Neural cell (in vitro differentiated cells): ENCODE data around the gene ACOXL. TPM values are rescaled to one million over a fixed set of nuclear protein-coding genes. Genes with fewer than 3 reads are reported as not detected.

Experiments
- H2AFZ ChIP-seq: fragments of 200-600, 300-800 bp; sonication (generic), shearing (Covaris generic); 2 replicates; pipeline ENCODE4 v1.6.0; 2014; ENCODE audit warnings: low read depth, mild to moderate bottlenecking, antibody characterized with exemption, low read length, moderate library complexity
- H3F3A ChIP-seq: fragments of 200-600 bp; shearing (Covaris generic); 2 replicates; pipeline ENCODE4 v1.6.1; 2016; ENCODE audit warnings: mild to moderate bottlenecking, moderate library complexity, mixed read lengths, antibody characterized with exemption, low read length; ENCODE audit not compliant: insufficient read depth, poor library complexity, severe bottlenecking
- H3K27ac ChIP-seq: fragments of 200-600, 300-800 bp; sonication (generic), shearing (Covaris generic); 2 replicates; pipeline ENCODE4 v1.5.1; 2014; ENCODE audit warnings: mild to moderate bottlenecking, low read length, moderate library complexity
- H3K27me3 ChIP-seq: fragments of 300-800, 200-600 bp; sonication (generic), shearing (Covaris generic); 2 replicates; pipeline ENCODE4 v1.6.0; 2014; ENCODE audit warnings: mild to moderate bottlenecking, low read depth, low read length, moderate library complexity; ENCODE audit not compliant: insufficient read depth
- H3K36me3 ChIP-seq: fragments of 300-800, 200-600 bp; sonication (generic), shearing (Covaris generic); 2 replicates; pipeline ENCODE4 v1.5.1; 2014; ENCODE audit warnings: mild to moderate bottlenecking, antibody characterized with exemption, low read length, moderate library complexity; ENCODE audit not compliant: insufficient read depth
- H3K4me2 ChIP-seq: fragments of 300-800, 200-600 bp; sonication (generic), shearing (Covaris generic); 2 replicates; pipeline ENCODE4 v1.6.0; 2014; ENCODE audit warnings: mild to moderate bottlenecking, low read length
- H3K4me3 ChIP-seq: fragments of 300-800, 200-600 bp; sonication (generic), shearing (Covaris generic); 2 replicates; pipeline ENCODE4 v1.5.1; 2014; ENCODE audit warnings: mild to moderate bottlenecking, low read length, moderate library complexity
- H3K79me2 ChIP-seq: fragments of 200-600 bp; shearing (Covaris generic); replicated peaks from 2 replicates; pipeline ENCODE4 v1.6.0; 2014; ENCODE audit warnings: mild to moderate bottlenecking, low read length, moderate library complexity; ENCODE audit not compliant: insufficient read depth
- H3K9ac ChIP-seq: fragments of 300-800, 200-600 bp; sonication (generic), shearing (Covaris generic); 2 replicates; pipeline ENCODE4 v1.6.1; 2016; ENCODE audit warnings: mild to moderate bottlenecking, low read length, mixed read lengths
- H3K9me2 ChIP-seq: fragments of 200-600 bp; shearing (Covaris generic); 2 replicates; pipeline ENCODE4 v1.6.1; 2016; ENCODE audit warnings: mild to moderate bottlenecking, low read length, mixed read lengths; ENCODE audit not compliant: insufficient read depth
- H3K9me3 ChIP-seq: fragments of 200-600, 300-800 bp; sonication (generic), shearing (Covaris generic); 2 replicates; pipeline ENCODE4 v1.6.1; 2016; ENCODE audit warnings: mild to moderate bottlenecking, mixed run types, low read length, moderate library complexity, mixed read lengths
- H4K20me1 ChIP-seq: fragments of 200-600 bp; shearing (Covaris generic); 2 replicates; pipeline ENCODE4 v1.6.1; 2016; ENCODE audit warnings: mild to moderate bottlenecking, mixed run types; ENCODE audit not compliant: insufficient read depth
- EP300 ChIP-seq: fragments of 450-650 bp; conservative IDR thresholded peaks from 2 replicates; pipeline ENCODE4 v1.6.1; 2014; ENCODE audit warnings: antibody characterized with exemption, mild to moderate bottlenecking, moderate library complexity; ENCODE audit not compliant: poor library complexity, severe bottlenecking
- EZH2 ChIP-seq: fragments of 200-600, 300-800 bp; shearing (Covaris generic), sonication (generic); IDR thresholded peaks from 2 replicates; pipeline ENCODE4 v1.6.1; 2014; ENCODE audit warnings: antibody characterized with exemption, low read length, borderline replicate concordance, mild to moderate bottlenecking; ENCODE audit not compliant: insufficient read depth, poor library complexity, severe bottlenecking
- MXI1 ChIP-seq: fragments of 450-650 bp; conservative IDR thresholded peaks from 2 replicates; pipeline ENCODE4 v1.6.1; 2014; ENCODE audit warnings: antibody characterized with exemption, mild to moderate bottlenecking; ENCODE audit not compliant: poor library complexity, severe bottlenecking
- POLR2AphosphoS5 ChIP-seq: IDR thresholded peaks from 2 replicates; pipeline ENCODE4 v1.6.1; 2012
- RAD21 ChIP-seq: fragments of 450-650 bp; conservative IDR thresholded peaks from 2 replicates; pipeline ENCODE4 v1.6.1; 2014; ENCODE audit warnings: antibody characterized with exemption, mild to moderate bottlenecking, moderate library complexity
- SMC3 ChIP-seq: fragments of 450-650 bp; conservative IDR thresholded peaks from 2 replicates; pipeline ENCODE4 v1.6.1; 2014; ENCODE audit warnings: antibody characterized with exemption, mild to moderate bottlenecking, moderate library complexity; ENCODE audit not compliant: poor library complexity
- TAF1 ChIP-seq: IDR thresholded peaks from 2 replicates; pipeline ENCODE4 v1.6.1; 2012; ENCODE audit warnings: low read depth
- polyA plus RNA-seq: library from polyadenylated mRNA; depleted of rRNA; stranded (reverse); fragments of >200 nt; gene quantifications from 2 replicates; pipeline ENCODE4 v1.2.3, GENCODE V29; 2014
- TF ChIP-seq, protein P1 (sequence below): fragments of 450-650 bp; IDR thresholded peaks from 2 replicates; pipeline ENCODE4 v1.5.1; 2014; ENCODE audit warnings: antibody characterized with exemption, mild to moderate bottlenecking, moderate library complexity; ENCODE audit not compliant: poor library complexity, severe bottlenecking
- TF ChIP-seq, protein P2 (sequence below): IDR thresholded peaks from 2 replicates; pipeline ENCODE4 v1.6.1; 2012; ENCODE audit warnings: borderline replicate concordance

ACOXL gene
- polyA plus RNA-seq, 1 donor from 2014 or later = not detected

DNA sequence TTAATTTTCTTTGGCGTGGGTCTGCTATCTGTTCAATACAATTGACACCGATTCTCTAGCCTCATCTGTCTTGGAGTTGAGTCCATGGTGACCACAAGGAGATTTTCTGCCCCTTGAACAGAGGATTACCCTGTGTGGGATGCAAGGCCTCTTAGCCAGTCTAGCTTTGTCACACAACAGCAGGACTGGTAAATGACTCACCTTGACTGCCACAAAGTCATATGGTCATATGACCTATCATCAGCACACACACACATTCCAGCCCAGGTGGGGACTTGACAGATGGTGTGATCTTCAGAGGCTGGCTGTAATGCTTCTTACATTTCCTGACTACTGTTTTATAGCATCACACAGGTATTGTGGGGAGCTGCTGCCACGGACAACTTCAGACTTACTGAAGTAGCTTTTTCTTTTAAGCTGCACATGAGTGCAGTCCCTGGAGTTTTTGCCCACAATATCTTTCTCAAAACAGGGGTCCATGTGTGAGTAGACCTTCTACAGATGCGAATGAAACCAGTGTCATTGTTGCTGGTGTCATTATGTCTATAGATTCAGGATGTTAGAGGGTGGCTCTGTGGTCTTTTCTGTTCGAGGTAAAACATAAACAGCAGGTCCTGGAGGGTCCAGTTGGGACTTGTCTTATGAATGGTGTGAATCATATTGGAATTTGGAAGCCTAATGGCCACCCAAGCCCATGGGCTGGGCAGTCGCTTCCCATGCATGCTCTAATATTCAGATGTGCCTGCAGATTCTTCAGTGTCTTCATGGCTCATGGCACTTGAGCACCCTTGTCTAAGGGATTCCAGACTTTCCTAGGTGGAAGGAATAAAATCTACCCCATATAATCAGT lies 18.6 kb upstream of the ACOXL start:
- no peak overlapping the region for H3K4me2 ChIP-seq
- no peak for TF ChIP-seq EZH2
- TF ChIP-seq SMC3 = no peak
- TF ChIP-seq EP300 = no peak
- TF ChIP-seq, protein P1, sequence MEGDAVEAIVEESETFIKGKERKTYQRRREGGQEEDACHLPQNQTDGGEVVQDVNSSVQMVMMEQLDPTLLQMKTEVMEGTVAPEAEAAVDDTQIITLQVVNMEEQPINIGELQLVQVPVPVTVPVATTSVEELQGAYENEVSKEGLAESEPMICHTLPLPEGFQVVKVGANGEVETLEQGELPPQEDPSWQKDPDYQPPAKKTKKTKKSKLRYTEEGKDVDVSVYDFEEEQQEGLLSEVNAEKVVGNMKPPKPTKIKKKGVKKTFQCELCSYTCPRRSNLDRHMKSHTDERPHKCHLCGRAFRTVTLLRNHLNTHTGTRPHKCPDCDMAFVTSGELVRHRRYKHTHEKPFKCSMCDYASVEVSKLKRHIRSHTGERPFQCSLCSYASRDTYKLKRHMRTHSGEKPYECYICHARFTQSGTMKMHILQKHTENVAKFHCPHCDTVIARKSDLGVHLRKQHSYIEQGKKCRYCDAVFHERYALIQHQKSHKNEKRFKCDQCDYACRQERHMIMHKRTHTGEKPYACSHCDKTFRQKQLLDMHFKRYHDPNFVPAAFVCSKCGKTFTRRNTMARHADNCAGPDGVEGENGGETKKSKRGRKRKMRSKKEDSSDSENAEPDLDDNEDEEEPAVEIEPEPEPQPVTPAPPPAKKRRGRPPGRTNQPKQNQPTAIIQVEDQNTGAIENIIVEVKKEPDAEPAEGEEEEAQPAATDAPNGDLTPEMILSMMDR = no peak
- TF ChIP-seq, protein P2, sequence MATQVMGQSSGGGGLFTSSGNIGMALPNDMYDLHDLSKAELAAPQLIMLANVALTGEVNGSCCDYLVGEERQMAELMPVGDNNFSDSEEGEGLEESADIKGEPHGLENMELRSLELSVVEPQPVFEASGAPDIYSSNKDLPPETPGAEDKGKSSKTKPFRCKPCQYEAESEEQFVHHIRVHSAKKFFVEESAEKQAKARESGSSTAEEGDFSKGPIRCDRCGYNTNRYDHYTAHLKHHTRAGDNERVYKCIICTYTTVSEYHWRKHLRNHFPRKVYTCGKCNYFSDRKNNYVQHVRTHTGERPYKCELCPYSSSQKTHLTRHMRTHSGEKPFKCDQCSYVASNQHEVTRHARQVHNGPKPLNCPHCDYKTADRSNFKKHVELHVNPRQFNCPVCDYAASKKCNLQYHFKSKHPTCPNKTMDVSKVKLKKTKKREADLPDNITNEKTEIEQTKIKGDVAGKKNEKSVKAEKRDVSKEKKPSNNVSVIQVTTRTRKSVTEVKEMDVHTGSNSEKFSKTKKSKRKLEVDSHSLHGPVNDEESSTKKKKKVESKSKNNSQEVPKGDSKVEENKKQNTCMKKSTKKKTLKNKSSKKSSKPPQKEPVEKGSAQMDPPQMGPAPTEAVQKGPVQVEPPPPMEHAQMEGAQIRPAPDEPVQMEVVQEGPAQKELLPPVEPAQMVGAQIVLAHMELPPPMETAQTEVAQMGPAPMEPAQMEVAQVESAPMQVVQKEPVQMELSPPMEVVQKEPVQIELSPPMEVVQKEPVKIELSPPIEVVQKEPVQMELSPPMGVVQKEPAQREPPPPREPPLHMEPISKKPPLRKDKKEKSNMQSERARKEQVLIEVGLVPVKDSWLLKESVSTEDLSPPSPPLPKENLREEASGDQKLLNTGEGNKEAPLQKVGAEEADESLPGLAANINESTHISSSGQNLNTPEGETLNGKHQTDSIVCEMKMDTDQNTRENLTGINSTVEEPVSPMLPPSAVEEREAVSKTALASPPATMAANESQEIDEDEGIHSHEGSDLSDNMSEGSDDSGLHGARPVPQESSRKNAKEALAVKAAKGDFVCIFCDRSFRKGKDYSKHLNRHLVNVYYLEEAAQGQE = no peak
- no peak for TF ChIP-seq TAF1
- H3F3A ChIP-seq = no peaks in the 10 kb centered on the region
- H3K27me3 ChIP-seq = no peaks in the 10 kb centered on the region
- no peaks in the 10 kb centered on the region for H3K36me3 ChIP-seq
- no peak overlapping the region for H3K9ac ChIP-seq
- no peaks in the 10 kb centered on the region for H4K20me1 ChIP-seq
- no peak overlapping the region for H3K4me3 ChIP-seq
- no peaks in the 10 kb centered on the region for H3K9me2 ChIP-seq
- no peaks in the 10 kb centered on the region for H3K79me2 ChIP-seq
- H2AFZ ChIP-seq = no peak overlapping the region
- no peak overlapping the region for H3K27ac ChIP-seq
- no peaks in the 10 kb centered on the region for H3K9me3 ChIP-seq

DNA sequence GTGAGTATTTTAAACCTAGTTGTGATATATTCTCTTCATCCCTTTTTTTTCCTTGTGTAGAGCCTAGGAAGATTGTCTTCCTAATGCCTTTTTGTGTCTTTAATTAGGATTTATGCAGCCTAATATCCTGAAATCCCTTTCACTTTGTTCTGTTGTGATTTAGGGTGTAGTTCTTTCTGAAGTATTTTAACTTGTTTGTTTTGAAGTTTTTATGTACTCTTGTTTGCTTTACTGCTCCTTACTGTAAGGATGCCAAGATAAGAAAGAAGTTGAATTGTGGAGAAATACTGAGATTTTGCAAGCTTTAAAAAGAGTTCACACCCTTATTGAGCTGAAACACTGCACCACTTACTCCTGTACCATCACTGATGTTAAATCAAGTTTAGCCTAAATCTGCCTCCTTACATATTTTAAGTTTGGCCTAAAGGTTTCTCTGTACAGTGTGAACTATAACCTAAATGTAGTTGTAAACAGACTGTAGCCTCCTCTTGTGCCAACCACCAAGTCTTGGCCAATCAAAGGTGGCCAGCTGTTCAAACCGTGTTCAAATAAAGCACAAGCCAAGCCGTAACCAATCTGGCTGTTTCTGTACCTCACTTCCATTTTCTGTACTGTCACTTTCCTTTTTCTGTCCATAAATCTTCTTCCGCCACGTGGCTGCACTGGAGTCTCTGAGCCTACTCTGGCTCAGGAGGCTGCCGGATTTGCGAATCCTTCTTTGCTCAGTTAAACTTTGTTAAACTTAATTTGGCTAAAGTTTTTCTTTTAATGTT lies 17.7 kb upstream of the ACOXL start:
- H3K4me3 ChIP-seq = no peak overlapping the region
- no peaks in the 10 kb centered on the region for H4K20me1 ChIP-seq
- no peaks in the 10 kb centered on the region for H3F3A ChIP-seq
- H3K9ac ChIP-seq = no peak overlapping the region
- TF ChIP-seq RAD21 = no peak
- TF ChIP-seq MXI1 = no peak
- TF ChIP-seq, protein P2 = no peak
- TF ChIP-seq TAF1 = no peak
- no peak for TF ChIP-seq SMC3
- TF ChIP-seq, protein P1 = no peak
- no peak for TF ChIP-seq EP300
- no peak for TF ChIP-seq POLR2AphosphoS5
- TF ChIP-seq EZH2 = no peak
- no peaks in the 10 kb centered on the region for H3K27me3 ChIP-seq
- H3K4me2 ChIP-seq = no peak overlapping the region
- H3K27ac ChIP-seq = no peak overlapping the region
- no peaks in the 10 kb centered on the region for H3K79me2 ChIP-seq
- H2AFZ ChIP-seq = no peak overlapping the region
- H3K36me3 ChIP-seq = no peaks in the 10 kb centered on the region
- H3K9me2 ChIP-seq = no peaks in the 10 kb centered on the region
- no peaks in the 10 kb centered on the region for H3K9me3 ChIP-seq
